GM18511 (cell line): ENCODE data around the gene CSH1.
"Not testable (repeated sequence)": the region's sequence is repeated elsewhere in the genome, so short reads cannot be mapped to it uniquely, and the experiment has no call there.

ENCODE experiments used
- ATAC-seq: cut with Tn5 transposase; IDR thresholded peaks from one replicate; pipeline ENCODE4 v1.9.1; 2021; ENCODE audit warnings: mild to moderate bottlenecking, moderate library complexity; ENCODE audit not compliant: unreplicated experiment

The CSH1 gene

GRCh38 chr17:63896524-63897354 is at the start of gene CSH1:
TSS of gene CSH1 (minus strand) at chr17:63896574. CDS start at chr17:63896511, 63 bp downstream.
- ATAC-seq, result not testable (repeated sequence)

- ATAC-seq, result peak; percentile 59
Measured at GRCh38 chr17:63945784-63946439, 49.5 kb upstream of the CSH1 start.

- ATAC-seq, result no peak
Measured at GRCh38 chr17:63944736-63945499, 48.5 kb upstream of the CSH1 start.

- no peak for ATAC-seq
Measured at GRCh38 chr17:63943745-63944144, 47.4 kb upstream of the CSH1 start.

- no peak for ATAC-seq
Measured at GRCh38 chr17:63942309-63942985, 46.1 kb upstream of the CSH1 start.

GRCh38 chr17:63941751-63942150 is 45.4 kb upstream of the CSH1 start:
- ATAC-seq, result no peak

GRCh38 chr17:63941162-63941561 is 44.8 kb upstream of the CSH1 start:
- ATAC-seq, result no peak

- no peak for ATAC-seq
Measured at GRCh38 chr17:63940584-63940983, 44.2 kb upstream of the CSH1 start.

GRCh38 chr17:63939884-63940283 is 43.5 kb upstream of the CSH1 start:
- ATAC-seq, result no peak

GRCh38 chr17:63939401-63939800 is 43.0 kb upstream of the CSH1 start:
- no peak for ATAC-seq

- ATAC-seq, result no peak
Measured at GRCh38 chr17:63937920-63938319, 41.5 kb upstream of the CSH1 start.

GRCh38 chr17:63937319-63937718 is 40.9 kb upstream of the CSH1 start:
- ATAC-seq, result no peak

GRCh38 chr17:63934183-63935112 is 38.1 kb upstream of the CSH1 start:
- ATAC-seq, result no peak

- no peak for ATAC-seq
Measured at GRCh38 chr17:63933598-63933997, 37.2 kb upstream of the CSH1 start.

GRCh38 chr17:63932721-63933120 is 36.3 kb upstream of the CSH1 start:
- no peak for ATAC-seq

- ATAC-seq, result peak; percentile 86
Measured at GRCh38 chr17:63931981-63932561, 35.7 kb upstream of the CSH1 start, which contains the start of gene CD79B. TSS of gene CD79B (minus strand) at chr17:63932331. CDS start at chr17:63932261, 70 bp downstream.

- peak; percentile 45 for ATAC-seq
Measured at GRCh38 chr17:63930951-63931575, 34.7 kb upstream of the CSH1 start.

- ATAC-seq, result no peak
Measured at GRCh38 chr17:63929860-63930766, 33.7 kb upstream of the CSH1 start.
